ENCODE results near the gene TSBP1.

The TSBP1 gene, protein sequence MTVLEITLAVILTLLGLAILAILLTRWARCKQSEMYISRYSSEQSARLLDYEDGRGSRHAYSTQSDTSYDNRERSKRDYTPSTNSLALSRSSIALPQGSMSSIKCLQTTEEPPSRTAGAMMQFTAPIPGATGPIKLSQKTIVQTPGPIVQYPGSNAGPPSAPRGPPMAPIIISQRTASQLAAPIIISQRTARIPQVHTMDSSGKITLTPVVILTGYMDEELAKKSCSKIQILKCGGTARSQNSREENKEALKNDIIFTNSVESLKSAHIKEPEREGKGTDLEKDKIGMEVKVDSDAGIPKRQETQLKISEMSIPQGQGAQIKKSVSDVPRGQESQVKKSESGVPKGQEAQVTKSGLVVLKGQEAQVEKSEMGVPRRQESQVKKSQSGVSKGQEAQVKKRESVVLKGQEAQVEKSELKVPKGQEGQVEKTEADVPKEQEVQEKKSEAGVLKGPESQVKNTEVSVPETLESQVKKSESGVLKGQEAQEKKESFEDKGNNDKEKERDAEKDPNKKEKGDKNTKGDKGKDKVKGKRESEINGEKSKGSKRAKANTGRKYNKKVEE

DNA sequence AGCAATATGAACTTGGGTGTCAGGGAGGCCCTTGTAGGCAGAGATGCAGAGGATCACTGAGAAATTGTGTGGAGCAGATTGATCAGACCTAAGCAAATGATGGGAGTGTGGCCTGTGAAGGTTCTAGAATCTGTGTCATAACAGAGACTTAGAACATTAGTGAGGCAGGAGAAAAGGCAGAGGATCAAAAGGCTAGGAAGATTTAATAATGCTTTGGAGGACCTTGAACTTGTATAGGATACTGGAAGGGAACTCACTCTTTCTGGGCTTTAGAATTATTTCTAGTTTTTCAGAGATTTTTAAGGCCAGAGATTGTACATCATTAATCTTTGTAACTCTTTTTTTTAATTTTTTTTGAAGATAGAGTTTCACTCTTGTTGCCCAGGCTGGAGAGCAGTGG lies at the start of gene TSBP1:
TSS of gene TSBP1 (minus strand) at position 101 of the 400 bp plus-strand sequence. CDS start 197 bp downstream, outside the sequence.
- no peak for DNase-seq

DNA sequence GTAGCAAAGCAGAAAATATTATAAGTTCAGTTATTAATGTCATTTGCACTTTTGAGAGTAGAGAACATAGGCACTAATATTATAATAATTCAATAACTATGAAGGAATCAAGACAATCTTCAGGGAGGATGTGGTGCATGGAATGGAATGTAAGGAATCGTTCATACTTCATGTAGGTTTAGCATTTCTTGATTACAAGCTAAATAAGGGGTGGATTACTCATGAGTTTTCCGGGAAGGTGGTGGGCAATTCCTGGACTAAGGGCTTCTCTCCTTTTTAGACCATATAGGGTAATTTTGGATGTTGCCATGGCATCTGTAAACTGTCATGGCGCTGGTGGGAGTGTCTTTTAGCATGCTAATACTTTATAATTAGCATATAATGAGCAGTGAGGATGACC lies 44.3 kb upstream of the TSBP1 start:
- DNase-seq = no peak

- DNase-seq = peak; percentile 35
These were observed 43.9 kb upstream of the TSBP1 start for GRCh38 chr6:32415521-32416019.

DNA sequence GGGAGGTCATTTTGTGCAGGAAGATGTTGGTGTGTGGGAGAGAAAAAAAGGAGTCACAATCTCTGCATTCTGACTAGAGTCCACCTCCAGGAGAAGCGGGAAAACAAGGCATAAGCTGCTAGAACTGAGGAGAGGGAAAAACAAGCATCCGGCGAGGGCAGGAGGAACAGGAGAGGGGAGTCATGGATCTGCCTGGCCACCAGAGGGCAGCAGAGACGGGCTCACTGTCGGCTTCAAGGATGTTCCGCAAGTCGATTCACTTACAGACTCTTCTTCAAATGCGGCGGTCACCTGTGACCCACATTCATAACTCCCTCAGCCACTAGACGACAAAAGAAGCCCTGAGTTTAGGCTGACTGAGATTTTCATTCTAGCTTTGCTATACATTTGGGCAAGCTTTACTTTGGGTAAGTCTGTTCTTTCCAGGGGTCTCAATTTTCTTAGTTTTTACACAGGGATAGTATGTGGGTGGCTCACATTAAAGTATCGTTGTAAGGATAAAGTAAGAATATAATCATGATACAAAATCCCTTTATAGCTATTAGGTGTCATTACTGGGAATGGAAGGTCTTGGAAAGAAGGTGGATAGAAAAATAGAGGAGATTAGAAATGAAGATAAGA lies 41.8 kb upstream of the TSBP1 start:
- DNase-seq = peak; percentile 51

- DNase-seq = no peak
These were observed 40.0 kb upstream of the TSBP1 start for GRCh38 chr6:32411566-32412327.

DNA sequence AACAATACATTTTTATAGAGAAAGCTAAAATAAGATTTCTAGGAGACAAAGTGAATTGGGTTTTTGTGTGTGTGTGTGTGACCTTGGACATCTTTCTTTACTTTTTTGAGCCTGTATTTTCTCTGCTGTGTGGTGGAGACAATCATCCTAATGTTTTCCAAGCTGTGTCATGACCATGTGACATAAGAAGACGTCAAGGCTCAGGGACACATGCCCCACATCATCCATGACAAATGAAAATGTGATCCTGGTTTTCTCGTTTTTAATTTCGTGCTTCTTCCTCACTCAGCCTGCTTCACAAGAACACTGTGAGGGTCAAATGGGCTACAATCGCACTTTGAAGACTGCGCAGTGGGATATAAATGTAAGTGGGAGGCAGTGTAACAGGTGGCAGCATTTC lies 39.2 kb upstream of the TSBP1 start:
- no peak for DNase-seq

DNA sequence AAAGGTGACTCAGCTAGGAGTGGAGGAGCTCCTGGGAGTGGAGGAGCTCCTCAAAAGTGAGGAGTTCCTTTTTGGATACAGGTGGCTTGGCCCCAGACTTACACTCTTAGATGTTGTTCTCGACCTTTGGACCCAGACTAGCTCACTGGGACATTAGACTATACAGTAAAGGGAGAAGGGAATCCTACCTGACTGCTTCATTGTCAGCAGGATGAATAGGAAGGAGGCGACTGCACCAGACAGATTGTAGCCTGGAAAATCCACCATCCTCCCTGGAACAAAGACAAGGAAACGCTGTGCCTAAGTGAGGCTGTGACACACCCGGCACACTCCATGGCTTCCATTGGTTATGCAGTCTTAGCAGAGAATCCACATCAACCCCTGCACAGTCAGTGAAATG lies 35.2 kb upstream of the TSBP1 start, which contains the start of gene BTNL2:
TSS of gene BTNL2 (minus strand) at position 325 of the 400 bp plus-strand sequence. CDS start at position 267, 58 bp downstream.
- no peak for DNase-seq

- no peak for DNase-seq
These were observed 34.5 kb upstream of the TSBP1 start for GRCh38 chr6:32406197-32406596.

DNA sequence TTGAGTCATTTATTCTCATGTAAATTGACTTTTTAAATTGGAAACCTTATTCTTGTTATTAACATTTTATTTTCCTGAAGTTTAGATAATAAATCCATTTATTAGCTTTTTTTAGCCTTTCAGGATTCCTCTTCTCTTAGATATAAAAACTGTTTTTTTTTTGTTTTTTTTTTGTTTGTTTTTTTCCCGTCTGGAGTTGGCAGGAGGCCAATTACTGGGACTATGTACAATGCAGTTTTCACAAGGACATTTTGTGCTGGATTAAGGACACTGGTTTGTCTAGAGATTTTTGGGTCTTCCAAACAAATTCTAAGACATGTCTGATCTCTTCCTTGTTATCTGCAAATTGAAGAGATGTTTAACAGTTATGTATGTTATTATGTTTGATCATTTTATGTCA lies 34.0 kb upstream of the TSBP1 start:
- DNase-seq = no peak

- DNase-seq = no peak
These were observed 31.1 kb upstream of the TSBP1 start for GRCh38 chr6:32402812-32403211.

DNA sequence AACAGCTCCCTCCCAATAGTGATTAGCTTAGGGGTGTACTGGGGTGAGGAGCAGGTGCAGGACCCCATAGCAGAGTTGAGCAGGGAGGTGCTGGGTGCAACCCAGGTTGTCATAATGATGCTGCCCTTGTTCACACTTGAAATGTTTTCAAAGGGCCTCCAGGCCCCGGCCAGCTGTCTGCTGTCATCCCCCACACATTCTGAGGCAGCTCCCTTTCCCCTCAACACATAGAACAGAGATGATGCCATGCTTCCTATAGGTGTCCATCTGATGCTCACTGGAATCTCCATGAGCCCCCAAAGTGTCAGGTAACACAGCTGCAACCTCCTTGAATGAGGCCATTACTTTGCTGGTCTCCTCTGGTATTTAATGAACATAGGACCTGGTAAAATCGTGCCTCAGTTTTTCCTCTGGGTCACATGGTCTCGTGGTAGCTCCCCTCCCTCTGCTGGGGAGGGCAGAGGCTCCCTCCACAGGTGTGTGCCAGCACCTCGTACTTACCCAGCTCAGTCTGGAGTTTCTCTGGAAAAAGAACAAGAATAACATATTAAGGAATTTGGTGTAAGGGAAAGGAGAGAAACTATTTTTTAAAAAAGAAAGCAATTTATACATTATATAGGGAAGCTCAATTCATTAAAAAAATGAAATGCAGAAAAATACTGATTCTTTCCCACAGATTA lies 29.7 kb upstream of the TSBP1 start:
- no peak for DNase-seq

DNA sequence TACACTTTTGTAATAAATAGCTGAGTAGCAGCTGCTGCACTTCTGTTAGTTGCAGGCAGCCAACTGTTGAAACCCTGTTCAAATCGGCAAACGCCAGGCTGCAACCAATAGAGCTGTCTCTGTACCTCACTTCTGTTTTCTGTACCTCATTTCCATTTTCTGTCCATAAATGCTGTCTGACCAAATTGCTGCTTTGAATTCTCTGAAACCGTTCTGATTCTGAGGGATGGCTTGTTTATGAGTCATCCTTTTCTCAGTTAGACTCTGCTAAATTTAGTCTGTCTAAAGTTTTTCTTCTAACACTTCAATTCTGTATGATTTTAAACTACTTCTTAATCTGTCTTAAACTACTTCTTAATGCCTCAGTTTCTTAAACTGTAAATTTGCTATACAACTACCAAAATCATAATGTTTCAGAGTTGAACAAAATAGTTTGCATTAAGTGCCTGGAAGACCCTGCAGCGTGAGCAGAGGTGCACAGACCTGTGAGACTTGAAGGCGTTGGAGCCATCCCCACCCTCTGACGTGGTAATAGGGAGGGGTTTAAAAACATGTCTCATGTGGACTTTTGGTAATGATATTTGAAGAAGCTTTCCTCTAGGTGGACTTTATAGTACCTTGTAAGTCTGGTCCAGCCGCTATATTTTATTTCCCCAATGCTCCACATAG lies 25.7 kb upstream of the TSBP1 start:
- DNase-seq = no peak

DNA sequence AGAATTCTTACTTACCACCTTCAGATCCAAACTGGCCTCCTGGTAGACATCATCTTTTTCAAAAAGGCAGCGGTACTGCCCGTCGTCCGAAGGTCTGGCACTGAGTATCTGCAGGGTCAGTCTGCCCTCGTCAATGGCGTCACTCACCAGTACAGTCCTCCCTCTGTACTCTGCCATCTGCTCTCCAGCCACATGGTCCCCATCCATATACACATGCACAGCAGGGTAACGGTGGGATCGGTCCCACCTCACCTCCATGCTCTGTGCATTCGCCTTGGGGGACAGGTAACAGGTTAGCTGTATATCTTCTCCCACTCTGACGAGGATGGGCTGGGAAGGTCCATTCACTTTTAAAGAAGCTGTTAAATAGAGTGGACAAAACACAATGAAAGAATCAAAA lies 24.3 kb upstream of the TSBP1 start:
- no peak for DNase-seq

GRCh38 chr6:32393665-32394420 lies 22.1 kb upstream of the TSBP1 start:
- DNase-seq = no peak

DNA sequence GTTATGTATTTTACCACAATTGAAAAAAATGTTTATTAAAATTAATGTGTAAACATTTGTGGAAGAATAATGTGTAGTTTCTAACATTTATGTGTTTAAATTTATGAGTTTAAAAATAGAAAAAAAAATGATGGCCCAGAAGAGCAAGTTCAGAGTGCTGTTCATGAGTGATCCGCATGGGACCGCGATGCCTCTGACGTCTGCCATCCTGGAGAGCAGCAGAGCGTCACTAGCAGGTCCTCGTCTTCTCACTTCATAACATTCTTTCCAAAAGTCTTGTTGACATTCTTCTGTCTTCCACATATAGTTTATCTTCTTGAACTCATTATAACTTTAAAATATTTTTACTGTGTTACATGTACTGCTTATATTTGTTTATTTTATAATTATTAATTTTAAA lies 19.8 kb upstream of the TSBP1 start:
- no peak for DNase-seq

GRCh38 chr6:32387589-32388340 lies 16.1 kb upstream of the TSBP1 start:
- DNase-seq = no peak

DNA sequence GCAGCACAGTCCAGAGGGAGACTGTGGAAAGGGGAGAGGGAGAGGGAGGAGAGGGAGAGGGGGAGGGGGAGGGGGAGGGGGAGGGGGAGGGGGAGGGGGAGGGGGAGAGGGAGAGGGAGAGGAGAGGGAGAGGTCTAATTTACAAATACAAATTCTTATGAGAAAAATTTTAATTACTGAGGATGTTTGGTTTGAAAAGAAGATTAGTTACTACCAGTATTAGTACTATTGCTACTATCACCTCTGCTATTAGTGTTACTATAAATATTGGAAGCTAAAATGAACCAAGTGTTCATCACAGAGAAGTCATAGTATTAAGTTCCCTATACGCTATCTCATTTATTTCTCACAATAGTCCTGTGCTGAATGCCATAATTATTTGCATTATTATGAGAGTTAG lies 14.3 kb upstream of the TSBP1 start:
- DNase-seq = no peak

GRCh38 chr6:32382757-32383420 lies 11.2 kb upstream of the TSBP1 start:
- no peak for DNase-seq

DNA sequence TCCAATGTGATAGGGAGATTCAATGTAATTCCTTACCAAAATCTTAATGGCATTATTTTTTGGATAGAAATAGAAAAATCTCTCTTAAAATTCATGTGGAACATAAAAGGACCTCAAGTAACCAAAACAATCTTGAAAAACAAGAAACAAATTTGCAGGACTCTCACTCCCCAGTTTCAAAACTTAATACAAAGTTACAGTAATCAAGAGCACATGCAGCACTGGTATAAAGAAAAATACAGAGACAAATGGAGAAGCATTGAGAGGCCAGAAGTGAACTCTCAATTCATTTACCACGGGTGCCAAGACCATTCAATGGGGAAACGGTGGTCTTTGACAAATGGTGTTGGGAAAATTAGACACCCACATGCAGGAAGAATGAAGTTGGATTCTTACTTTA lies 7.8 kb upstream of the TSBP1 start:
- no peak for DNase-seq

Data from NCI-H2029 treated with DMSO at 0.1 percent for 48 hours (cell line).